Smooth muscle cell (in vitro differentiated cells): ENCODE measurements around the gene CSRP1. TPM values are rescaled to one million over a fixed set of nuclear protein-coding genes. Genes with fewer than 3 reads are reported as not detected.
A peak's percentile ranks its signal among the peaks of the same experiment; 100 is the strongest.

Experiments
- DNase-seq: peaks from one replicate; lab custom pipeline; 2025; ENCODE audit not compliant: unreplicated experiment; lab: John Stamatoyannopoulos, UW
- H2AFZ ChIP-seq: fragments of 200-600 bp; sonication (generic); 2 replicates; pipeline ENCODE4 v1.6.0; 2016; ENCODE audit warnings: antibody characterized with exemption, low read depth, mild to moderate bottlenecking
- H3F3A ChIP-seq: fragments of 200-600 bp; sonication (generic); 2 replicates; pipeline ENCODE4 v1.6.0; 2017; ENCODE audit warnings: antibody characterized with exemption, low read depth
- H3K27ac ChIP-seq: fragments of 200-600 bp; sonication (generic); 2 replicates; pipeline ENCODE4 v1.5.1; 2016; ENCODE audit warnings: low read depth, mild to moderate bottlenecking
- H3K27me3 ChIP-seq: fragments of 200-600 bp; sonication (generic); 2 replicates; pipeline ENCODE4 v1.6.1; 2016; ENCODE audit warnings: low read depth, mild to moderate bottlenecking
- H3K36me3 ChIP-seq: fragments of 200-600 bp; sonication (generic); 2 replicates; pipeline ENCODE4 v1.5.1; 2016; ENCODE audit warnings: low read depth
- H3K4me1 ChIP-seq: fragments of 200-600 bp; sonication (generic); 2 replicates; pipeline ENCODE4 v1.5.1; 2016; ENCODE audit warnings: low read depth
- H3K4me2 ChIP-seq: fragments of 200-600 bp; sonication (generic); 2 replicates; pipeline ENCODE4 v1.6.0; 2016; ENCODE audit warnings: mild to moderate bottlenecking
- H3K4me3 ChIP-seq: fragments of 200-600 bp; sonication (generic); 2 replicates; pipeline ENCODE4 v1.5.1; 2016; ENCODE audit warnings: mild to moderate bottlenecking
- H3K79me2 ChIP-seq: fragments of 200-600 bp; sonication (generic); 2 replicates; pipeline ENCODE4 v1.6.0; 2016; ENCODE audit warnings: low read depth, mild to moderate bottlenecking
- H3K9ac ChIP-seq: fragments of 200-600 bp; sonication (generic); 2 replicates; pipeline ENCODE4 v1.6.0; 2016; ENCODE audit warnings: low read depth
- H3K9me3 ChIP-seq: fragments of 200-600 bp; sonication (generic); replicated peaks from 2 replicates; pipeline ENCODE4 v1.5.1; 2016; ENCODE audit warnings: low read depth
- H4K20me1 ChIP-seq: fragments of 200-600 bp; sonication (generic); 2 replicates; pipeline ENCODE4 v1.6.0; 2016; ENCODE audit warnings: low read depth
- CTCF ChIP-seq: fragments of 200-600 bp; sonication (generic); IDR thresholded peaks from 2 replicates; pipeline ENCODE4 v1.5.1; 2017; ENCODE audit warnings: borderline replicate concordance, mild to moderate bottlenecking, antibody characterized with exemption; ENCODE audit not compliant: insufficient read depth, poor library complexity, severe bottlenecking
- WGBS: methylation state at CpG from one replicate; pipeline ENCODE4 v1.1.7; 2016; ENCODE audit warnings: low lambda C conversion rate; 5-methylcytosine and 5-hydroxymethylcytosine counted together
- polyA plus RNA-seq: library from polyadenylated mRNA; unstranded; fragments of >200 nt; fragmentation: Nextera tagmentation; extraction: Ambion mirVana; gene quantifications from 2 replicates; pipeline ENCODE4 v1.2.1, GENCODE V29; 2016
- total RNA-seq: library from RNA; depleted of rRNA; stranded (reverse); fragments of >200 nt; gene quantifications from 2 replicates; pipeline ENCODE4 v1.2.3, GENCODE V29; 2014

The CSRP1 gene
- total and polyA plus RNA-seq, 2 experiments from 2014 or later: 202 to 345 TPM

GRCh38 chr1:201544710-201545109, 37.8 kb upstream of the CSRP1 start:
- peak overlapping the region; percentile 94 for H3K27ac ChIP-seq

GRCh38 chr1:201543871-201544642, 37.1 kb upstream of the CSRP1 start:
- H2AFZ ChIP-seq: no peak overlapping the region
- H3K9me3 ChIP-seq: no peaks in the 10 kb centered on the region
- peaks cover 17% of the 10 kb centered on the region for H4K20me1 ChIP-seq
- peak overlapping the region; percentile 94 for H3K27ac ChIP-seq
- peaks cover 23% of the 10 kb centered on the region for H3F3A ChIP-seq
- H3K36me3 ChIP-seq: no peaks in the 10 kb centered on the region
- no peaks in the 10 kb centered on the region for H3K27me3 ChIP-seq
- TF ChIP-seq CTCF: no peak
- peak overlapping the region; percentile 97 for H3K4me2 ChIP-seq
- H3K4me3 ChIP-seq: no peak overlapping the region
- DNase-seq: no peak
- peaks cover 91% of the 10 kb centered on the region for H3K79me2 ChIP-seq
- H3K4me1 ChIP-seq: peaks cover 48% of the 10 kb centered on the region
- H3K9ac ChIP-seq: peak overlapping the region; percentile 23
- WGBS: 61% methylated on average over 7 of the region's 7 CpGs

More at GRCh38 chr1:201544710-201545109, 37.8 kb upstream of the CSRP1 start:
- Histone ChIP-seq H4K20me1 (peaks cover 17% of the 10 kb centered on the region), H3K9ac (no peak overlapping the region), H3K4me2 (peak overlapping the region; percentile 97), H3K27me3 (no peaks in the 10 kb centered on the region), H3K36me3 (no peaks in the 10 kb centered on the region), H3K4me1 (peaks cover 48% of the 10 kb centered on the region), H3K79me2 (peaks cover 93% of the 10 kb centered on the region), H3K4me3 (no peak overlapping the region), H2AFZ (no peak overlapping the region), H3K9me3 (no peaks in the 10 kb centered on the region), H3F3A (peaks cover 26% of the 10 kb centered on the region)
- no peak for TF ChIP-seq CTCF
- 98% methylated on average over 3 of the region's 3 CpGs for WGBS
- no peak for DNase-seq

- H3K4me3 ChIP-seq: no peak overlapping the region
- H2AFZ ChIP-seq: no peak overlapping the region
- H3K9ac ChIP-seq: peak overlapping the region; percentile 65
- WGBS: 27% methylated on average over 9 of the region's 9 CpGs
- TF ChIP-seq CTCF: no peak
- no peaks in the 10 kb centered on the region for H3K27me3 ChIP-seq
- peaks cover 75% of the 10 kb centered on the region for H3K79me2 ChIP-seq
- peaks cover 17% of the 10 kb centered on the region for H4K20me1 ChIP-seq
- no peak for DNase-seq
- H3K4me1 ChIP-seq: peaks cover 51% of the 10 kb centered on the region
- peak overlapping the region; percentile 97 for H3K4me2 ChIP-seq
- H3K27ac ChIP-seq: peak overlapping the region; percentile 94
- H3K9me3 ChIP-seq: no peaks in the 10 kb centered on the region
- H3F3A ChIP-seq: peaks cover 31% of the 10 kb centered on the region
- no peaks in the 10 kb centered on the region for H3K36me3 ChIP-seq
Observed at GRCh38 chr1:201542309-201543035, 35.5 kb upstream of the CSRP1 start.
